C4-2B (cell line): ENCODE measurements around the gene BCL11B.

Experiments used
- CTCF ChIP-seq: fragments of 450-650 bp; conservative IDR thresholded peaks from 2 replicates; pipeline ENCODE4 v1.5.1; 2017; ENCODE audit warnings: mild to moderate bottlenecking
- ZFX ChIP-seq: fragments of 450-650 bp; IDR thresholded peaks from 2 replicates; pipeline ENCODE4 v1.6.1; 2017

- TF ChIP-seq CTCF (peak; percentile 79), ZFX (no peak)
These were observed at the start of gene BCL11B for GRCh38 chr14:99271951-99272631.
